Right renal cortex interstitium (tissue), 3 donors: ENCODE results near the gene ZRANB2. TPM values are rescaled to one million over a fixed set of nuclear protein-coding genes. Genes with fewer than 3 reads are reported as not detected.
A peak's percentile ranks its signal among the peaks of the same experiment; 100 is the strongest.

ENCODE experiments used
- DNase-seq, 3 donors: peaks; one replicate each; pipeline ENCODE4 v3.0.0-alpha.2; 2013; ENCODE audit warnings: low read depth in 3 of 3, low spot score in 2 of 3
- polyA plus RNA-seq, 3 donors: library from polyadenylated mRNA; unstranded; fragments of 120-200 nt; gene quantifications; one replicate each; pipeline ENCODE4 v1.2.1, GENCODE V29; 2013; ENCODE audit not compliant: insufficient read length in 3 of 3

The ZRANB2 gene
- 100 to 1,000 TPM; 166 to 198 (median 195) TPM for polyA plus RNA-seq

- peak; percentile 89 to 98 (median 93) for DNase-seq
Measured at GRCh38 chr1:71080739-71081696, at the start of gene ZRANB2. Gene ZRANB2 (minus strand): TSS chr1:71081035. CDS start chr1:71080995, 40 bp downstream.

GRCh38 chr1:71128060-71128459 is 47.2 kb upstream of the ZRANB2 start:
- DNase-seq = no peak

GRCh38 chr1:71118086-71118485 is 37.3 kb upstream of the ZRANB2 start:
- no peak for DNase-seq

GRCh38 chr1:71116729-71117128 is 35.9 kb upstream of the ZRANB2 start:
- no peak for DNase-seq

DNA sequence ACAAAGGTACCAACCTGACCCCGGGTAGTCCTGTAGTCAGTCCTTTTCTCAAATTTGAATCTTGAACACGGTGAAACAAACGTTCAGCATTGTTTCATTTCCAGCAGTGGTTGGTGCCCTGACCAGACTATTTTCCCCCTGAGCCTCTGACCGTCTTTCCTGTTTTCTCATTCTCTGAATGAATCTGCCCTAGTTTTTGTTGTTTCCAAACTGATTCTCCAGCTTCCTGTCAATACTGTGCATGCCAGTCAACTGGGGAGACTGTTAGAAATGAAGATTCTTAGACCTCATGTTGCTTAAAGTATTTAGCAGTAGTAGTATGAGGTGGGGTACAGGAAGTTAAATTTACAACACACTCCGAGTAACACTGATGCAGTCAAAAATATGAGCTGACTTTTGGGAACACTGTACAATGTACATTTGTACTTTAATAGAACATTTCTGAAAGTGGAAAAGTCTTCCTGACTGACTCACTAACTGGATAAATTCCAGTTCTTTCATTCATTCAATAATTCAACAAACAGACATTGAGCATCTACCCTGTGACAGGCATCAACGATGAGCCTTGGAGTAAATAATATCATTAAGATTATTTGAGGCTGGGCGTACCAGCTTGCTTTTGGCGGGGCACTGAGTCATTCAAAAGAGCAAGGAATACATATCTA is 26.0 kb upstream of the ZRANB2 start:
- no peak for DNase-seq

DNA sequence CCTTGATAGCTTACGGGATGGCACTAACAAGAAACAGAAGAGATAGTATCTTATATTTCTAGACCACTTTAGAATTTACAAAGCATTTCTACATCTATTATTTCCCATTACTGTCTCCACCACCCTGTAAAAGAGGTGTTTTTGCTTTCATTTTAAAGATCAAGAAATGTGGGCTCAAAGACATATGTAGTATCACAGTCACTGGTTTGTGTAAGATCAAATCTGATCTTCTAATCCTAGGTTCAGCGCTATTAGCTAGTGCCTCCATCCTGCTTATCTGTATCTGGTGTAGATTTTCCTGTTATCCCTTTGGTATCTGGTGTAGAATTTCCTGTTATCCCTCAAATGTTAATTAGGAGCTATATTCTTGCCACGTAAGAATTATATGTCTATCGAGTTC is 23.6 kb upstream of the ZRANB2 start:
- DNase-seq = no peak

DNA sequence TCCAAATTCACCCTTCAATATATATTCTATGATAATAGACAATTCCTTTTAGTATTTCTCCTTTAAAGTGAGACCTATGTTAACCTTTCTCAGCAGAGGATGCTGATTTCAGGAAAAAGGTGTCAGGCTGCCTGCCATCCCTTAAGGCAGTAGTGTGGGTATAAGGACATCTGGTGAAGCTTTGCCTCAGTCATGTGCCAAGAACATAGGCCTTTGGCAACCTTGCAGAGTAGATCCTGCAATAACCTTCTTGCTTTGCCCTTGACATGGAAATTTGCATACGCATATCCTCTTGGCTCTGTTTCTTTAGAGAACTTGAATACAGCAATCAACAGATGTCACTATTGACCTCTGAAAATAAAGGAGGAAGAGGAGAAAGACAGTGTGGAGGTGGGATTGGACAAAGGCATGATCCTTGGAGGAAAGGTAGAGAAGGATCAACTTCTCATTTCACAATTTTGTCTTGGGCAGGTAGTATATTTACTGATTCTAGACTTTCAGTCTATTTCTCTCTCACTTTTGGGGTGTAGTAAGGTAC is 21.1 kb upstream of the ZRANB2 start:
- no peak for DNase-seq

DNA sequence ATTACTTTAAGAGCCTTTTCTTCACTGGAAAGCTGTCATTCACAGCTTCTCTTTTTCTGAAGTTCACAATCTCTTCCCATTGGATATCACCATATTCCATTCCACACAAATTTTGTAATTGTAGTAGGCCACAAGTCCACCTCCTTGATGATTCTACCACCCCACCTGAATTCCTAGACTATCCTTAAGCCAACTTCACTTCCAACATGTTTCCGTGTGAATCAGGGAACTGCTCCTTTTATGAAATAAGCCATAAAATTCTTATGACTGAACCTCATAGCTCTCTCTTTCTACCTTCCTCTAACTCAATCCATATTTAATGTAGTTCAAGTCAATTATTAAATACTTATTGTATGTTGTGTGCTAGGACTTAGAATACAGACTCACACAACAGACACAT is 16.6 kb upstream of the ZRANB2 start:
- no peak for DNase-seq

DNA sequence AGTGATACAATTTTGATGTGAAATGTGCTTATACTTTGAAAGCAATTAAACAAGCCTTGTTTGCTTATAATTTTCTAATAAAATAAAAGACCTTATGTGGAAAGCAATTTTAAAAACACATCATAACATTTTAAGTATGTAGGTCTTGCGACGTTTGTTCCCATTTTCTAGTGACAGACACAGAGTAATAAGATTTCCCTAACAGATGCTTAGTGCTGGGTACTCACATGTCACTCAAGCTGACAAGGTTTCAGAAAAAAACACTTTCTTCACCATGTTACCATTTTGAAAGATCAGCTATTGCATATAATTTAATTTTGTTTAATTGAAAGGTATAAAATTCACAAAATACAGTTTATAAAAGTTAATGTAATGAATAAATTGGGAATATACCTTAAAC is 14.1 kb upstream of the ZRANB2 start:
- no peak for DNase-seq

GRCh38 chr1:71093938-71094337 is 13.1 kb upstream of the ZRANB2 start:
- no peak for DNase-seq

DNA sequence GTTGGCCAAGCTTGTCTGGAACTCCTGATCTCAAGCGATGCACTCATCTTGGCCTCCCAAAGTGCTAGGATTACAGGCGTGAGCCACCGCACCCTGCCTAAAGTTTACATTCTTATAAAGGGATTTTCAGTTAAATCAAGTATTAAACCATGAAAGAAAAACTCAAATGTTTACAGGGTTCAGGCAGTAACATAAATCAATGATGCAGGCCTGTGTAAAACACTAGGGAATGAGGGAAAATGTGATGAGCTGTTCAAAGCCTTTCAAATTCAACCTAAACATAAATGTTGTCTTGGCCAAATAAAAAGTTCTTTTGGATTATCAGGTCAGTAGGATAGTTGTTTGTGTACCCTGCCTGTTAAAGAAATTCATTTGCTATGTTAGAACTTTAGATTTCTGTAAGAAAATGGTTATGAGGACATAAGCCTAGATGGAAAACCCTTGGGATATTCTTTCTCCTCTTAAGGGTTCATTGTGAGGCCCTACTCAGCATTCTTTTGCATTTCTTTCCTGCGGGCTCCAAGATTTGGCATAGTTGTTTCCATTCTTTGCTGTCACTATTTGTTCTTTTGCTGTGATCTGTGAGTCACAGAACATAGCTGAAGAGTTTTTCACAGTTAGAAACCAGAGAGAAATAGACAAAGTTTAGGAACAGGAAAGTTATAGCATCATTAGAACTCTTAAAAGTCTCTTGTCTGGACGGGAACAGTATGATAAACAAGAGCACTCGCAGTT is 8.9 kb upstream of the ZRANB2 start:
- DNase-seq = no peak

- DNase-seq = no peak
Measured at GRCh38 chr1:71088645-71089287, 7.9 kb upstream of the ZRANB2 start.

DNA sequence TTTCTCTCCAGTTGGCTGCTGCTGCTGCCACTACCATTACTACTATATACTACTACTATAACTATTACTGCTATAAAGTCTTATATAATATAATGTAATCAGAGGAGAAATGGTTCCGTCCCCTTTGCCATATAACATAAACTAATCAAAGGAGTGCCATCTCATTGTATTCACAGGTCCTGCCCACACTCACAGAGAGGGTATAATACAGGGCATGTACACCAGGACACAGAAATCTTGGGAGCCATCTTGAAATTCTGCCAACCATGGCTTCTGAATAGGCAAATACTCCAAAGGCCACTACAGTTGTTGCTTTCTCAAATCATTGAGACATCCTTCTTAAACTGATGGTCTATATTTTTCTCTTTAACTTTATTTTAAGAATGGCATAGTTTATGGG is 6.9 kb upstream of the ZRANB2 start:
- DNase-seq = no peak

DNA sequence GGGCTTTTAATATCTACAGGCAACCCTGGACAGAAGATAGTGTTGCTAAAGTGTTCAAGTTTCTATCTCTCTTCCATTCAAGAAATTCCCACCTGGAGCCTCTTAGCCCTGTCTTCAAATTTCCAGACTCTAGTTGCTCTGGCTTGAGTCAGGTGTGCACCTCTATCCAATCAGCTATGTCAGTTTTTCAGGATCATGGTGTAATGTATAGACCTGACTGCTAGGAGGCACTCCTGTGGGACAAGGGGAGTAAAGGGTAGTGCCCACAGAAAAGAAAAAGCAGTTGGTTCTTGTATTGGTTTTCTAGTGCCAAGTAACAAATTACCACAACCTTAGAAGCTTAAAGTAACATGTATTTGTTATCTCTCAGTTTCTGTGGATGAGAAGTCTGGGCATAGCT is 6.2 kb upstream of the ZRANB2 start:
- DNase-seq = no peak

DNA sequence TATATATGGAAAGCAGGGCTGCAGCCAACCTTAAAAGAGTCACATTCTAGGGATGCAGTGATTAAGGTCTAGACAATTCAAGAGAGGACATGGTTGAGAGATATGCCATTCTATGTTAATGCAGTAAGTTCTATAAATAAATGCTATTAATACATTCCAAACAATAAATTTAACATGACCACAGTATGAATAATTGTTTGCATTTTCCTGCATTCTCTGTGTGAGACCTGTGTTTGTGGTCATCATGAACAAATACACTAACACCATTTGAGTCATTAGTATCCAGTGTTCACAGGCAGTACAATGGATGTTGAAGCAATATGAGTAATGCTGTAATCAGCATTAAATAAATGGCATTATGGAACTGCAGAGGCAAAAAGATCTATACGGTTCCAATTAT is 5.5 kb upstream of the ZRANB2 start:
- no peak for DNase-seq

GRCh38 chr1:71083271-71083670 is 2.4 kb upstream of the ZRANB2 start:
- DNase-seq = no peak

- DNase-seq = no peak
Measured at GRCh38 chr1:71081697-71082080, 854 bp upstream of the ZRANB2 start.

DNA sequence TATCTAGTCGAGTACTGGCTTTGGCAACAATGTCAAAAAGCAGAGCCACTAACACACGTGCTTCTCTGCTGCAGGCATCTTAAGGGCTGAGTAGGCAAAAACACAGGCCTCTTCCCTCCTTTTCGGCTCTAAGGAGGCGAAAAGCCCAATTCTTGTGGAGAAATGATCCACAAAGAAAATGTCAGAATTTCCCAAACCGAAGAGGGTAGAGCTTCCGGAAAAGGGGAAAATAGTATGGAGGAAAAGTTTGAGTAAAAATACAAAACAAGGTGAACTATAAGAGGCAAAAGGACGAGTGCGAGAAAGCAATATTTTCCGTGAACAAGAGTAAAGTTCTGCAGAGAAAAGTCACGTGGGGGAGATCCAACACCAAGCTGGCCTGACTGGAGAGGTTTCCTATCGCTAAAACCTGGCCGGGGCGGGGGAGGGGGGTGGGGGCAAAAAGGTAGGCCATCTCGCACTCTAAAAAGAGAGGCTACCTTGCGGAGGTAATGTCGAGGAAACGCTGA is 551 bp downstream of the ZRANB2 start:
- peak in 2 of 3 donors; percentile 3 to 15 for DNase-seq

DNA sequence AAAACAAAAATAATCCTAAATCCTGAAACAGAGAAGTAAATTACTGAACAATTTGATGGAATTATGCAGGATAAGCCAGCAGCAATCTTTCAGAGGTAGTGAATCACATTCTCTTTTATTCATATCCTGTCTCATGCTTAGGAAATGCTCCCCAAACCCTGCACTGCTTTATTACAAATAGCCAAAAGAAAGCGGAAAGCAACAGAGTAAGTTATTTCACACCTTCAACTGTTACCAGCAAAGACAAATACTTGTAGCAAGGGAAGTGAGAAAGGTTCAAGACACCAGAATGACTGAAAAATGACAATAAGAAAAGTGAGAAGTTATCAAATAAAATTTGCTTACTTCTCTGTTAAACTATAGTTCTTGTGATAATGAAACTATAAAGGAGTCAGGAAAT is 6.2 kb downstream of the ZRANB2 start:
- no peak for DNase-seq

GRCh38 chr1:71072273-71072672 is 8.6 kb downstream of the ZRANB2 start:
- no peak for DNase-seq
